AG08395 (cell line): ENCODE results near the gene CLSTN2.

Experiments
- DNase-seq: peaks from one replicate; pipeline ENCODE4 v3.0.0; 2012; ENCODE audit warnings: mixed read lengths, low spot score

Gene CLSTN2

GRCh38 chr3:140344082-140344454, 409.1 kb downstream of the CLSTN2 start:
- no peak for DNase-seq

DNA sequence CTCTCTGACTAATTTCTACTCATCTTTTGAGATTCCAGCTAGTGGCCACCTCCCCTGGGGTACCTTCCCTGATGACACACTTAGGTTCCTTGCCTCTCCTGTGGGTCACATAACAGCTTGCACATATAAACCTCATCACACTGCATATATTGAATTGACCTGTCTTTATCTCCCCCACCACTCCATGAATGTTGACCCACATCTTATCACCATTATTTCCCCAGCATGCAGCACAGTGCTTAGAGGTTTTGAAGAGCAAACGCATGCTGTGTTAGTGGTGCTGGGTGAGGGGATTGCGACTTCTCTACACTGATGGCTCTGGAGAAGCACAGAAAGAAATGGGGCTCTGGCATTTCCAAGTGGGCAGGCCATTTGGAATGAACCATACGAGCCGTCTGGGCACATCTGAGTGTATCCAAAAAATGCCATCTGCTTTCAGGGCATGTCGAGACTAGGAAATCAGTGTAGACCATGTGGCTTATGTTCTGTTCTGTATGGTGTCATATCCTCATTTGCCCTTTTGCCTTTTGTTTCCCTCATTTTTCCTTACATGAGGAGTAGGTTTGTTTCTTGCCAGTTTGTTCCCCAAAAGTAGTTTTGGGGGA, 409.7 kb downstream of the CLSTN2 start:
- DNase-seq = no peak

GRCh38 chr3:140347151-140347550, 412.2 kb downstream of the CLSTN2 start:
- DNase-seq = no peak

DNA sequence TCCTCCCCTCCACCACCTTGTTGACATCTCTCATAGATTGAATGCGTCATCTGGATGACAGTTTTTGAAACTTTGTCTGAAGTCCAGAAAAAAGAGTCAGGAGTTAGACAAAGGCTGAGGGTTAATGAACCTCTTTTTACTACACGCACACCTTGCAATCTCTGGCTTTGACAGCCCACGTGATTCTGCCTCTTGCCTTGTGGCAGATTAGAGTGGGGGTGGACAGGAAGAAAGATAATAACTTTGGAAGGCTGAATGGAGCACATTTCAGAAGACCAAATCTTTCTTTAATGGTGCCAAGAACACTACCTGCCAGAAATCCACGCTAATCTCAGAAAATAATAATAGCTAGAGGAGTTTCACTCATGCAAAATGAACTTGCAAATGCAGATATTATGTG, 415.0 kb downstream of the CLSTN2 start:
- no peak for DNase-seq

DNA sequence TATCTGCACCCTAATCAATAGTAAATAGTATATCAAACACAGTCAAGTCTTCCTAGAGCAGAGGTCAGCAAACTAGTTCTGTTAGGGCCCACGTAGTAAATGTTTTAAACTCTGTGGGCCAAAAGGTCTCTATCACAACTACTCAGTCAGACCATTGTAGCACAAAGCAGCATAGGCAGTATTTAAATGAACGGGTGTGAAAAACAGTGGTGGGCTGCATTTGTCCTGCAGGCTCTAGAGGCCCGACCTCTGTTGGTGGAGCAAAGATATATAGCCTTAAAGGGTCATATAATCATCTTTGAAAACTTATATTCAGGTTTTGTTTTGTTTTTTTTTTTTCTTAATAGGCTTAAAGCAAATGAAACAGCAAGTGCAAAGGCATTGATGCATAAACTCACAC, 416.5 kb downstream of the CLSTN2 start:
- DNase-seq = no peak

- DNase-seq = no peak
Measured at GRCh38 chr3:140355481-140355880, 420.5 kb downstream of the CLSTN2 start.

GRCh38 chr3:140358686-140359085, 423.7 kb downstream of the CLSTN2 start:
- DNase-seq = no peak

- DNase-seq = no peak
Measured at GRCh38 chr3:140359233-140359995, 424.4 kb downstream of the CLSTN2 start.

DNA sequence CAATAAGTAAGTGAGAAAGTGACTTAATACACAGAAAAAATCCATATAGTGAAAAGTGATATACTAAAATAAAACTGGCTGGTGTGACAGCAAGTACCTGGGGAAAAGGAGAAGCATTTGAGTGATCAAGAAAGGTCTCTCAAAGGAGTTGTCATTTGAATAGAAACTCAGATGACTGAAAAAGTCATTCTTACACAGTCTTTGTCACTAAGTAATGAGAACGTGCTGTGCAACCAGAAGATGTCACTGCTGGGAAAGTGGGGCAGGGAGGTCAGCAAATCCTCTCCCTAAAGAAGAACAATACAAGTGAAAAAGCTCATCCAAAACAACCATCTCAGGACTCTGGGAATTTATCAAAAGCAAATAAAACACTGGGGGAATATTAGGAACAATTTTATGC, 425.3 kb downstream of the CLSTN2 start:
- no peak for DNase-seq

DNA sequence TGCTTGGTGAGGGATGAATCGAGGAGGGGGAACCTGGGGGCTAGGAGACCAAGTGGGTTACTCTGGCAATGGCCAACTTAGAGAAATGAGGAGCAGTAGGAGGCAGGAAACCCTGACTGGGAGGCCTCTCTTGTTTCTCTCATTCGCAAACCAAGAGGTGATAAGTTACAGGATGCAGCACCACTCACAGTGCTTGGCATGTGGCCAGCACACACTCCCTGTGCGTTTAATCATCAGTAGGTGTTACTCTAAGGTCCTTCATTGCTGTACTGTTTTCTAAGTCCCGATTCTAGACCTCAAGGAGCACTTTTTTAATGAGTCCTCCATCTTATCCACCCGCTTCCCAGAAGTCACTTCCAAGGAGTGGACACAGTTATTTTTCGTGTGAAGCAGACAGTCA, 428.8 kb downstream of the CLSTN2 start:
- no peak for DNase-seq

- DNase-seq = no peak
Measured at GRCh38 chr3:140365872-140366697, 431.1 kb downstream of the CLSTN2 start.

DNA sequence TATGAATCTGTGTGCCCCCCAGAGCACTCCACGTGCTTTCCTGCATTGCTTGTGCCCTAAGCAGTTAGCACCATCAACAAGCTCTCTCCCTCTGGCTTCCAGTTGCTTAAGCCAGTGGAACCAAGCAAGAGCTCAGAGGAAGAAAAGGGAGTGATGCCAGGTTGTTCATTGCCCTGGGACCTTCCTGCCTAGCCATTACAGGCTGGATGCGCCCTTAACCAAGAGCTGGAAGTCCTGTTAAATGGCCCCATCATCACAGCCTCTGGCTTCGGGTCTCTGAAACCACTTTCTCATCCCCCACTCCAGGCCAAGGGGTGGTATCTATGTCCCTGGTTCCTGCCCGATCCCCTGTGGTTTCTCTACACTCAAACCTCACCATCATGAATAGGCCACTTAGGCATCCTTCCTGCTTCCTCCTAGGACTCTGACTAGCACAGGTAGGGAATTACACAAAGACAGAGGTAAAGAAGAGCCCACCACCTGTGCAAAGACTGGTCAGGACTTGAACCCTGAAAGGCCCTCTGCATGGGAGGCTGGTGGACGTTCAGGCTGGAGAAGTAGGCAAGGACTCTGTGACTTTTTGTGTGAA, 433.3 kb downstream of the CLSTN2 start:
- DNase-seq = no peak

DNA sequence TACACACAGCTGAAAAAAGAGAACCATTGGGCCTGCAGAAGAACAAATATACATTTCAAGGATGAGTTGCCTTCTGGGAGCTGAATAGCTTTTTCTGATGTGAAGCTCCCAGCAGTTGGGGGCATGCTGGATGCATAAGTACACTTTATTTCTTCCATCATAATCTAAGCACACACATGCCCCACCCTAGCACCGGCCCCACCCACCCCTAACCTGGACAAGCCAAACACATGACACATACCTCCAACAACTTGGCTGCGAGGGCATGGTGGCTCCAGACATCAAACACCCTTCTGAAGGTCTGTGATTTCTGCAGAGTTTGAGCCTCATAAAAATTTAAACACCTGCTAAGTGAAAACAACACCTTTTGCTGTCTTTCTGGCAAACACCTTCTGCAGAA, 435.7 kb downstream of the CLSTN2 start:
- no peak for DNase-seq

GRCh38 chr3:140373234-140373633, 438.2 kb downstream of the CLSTN2 start:
- DNase-seq = no peak

- no peak for DNase-seq
Measured at GRCh38 chr3:140375002-140375401, 440.0 kb downstream of the CLSTN2 start.

- DNase-seq = no peak
Measured at GRCh38 chr3:140376136-140376889, 441.3 kb downstream of the CLSTN2 start.

DNA sequence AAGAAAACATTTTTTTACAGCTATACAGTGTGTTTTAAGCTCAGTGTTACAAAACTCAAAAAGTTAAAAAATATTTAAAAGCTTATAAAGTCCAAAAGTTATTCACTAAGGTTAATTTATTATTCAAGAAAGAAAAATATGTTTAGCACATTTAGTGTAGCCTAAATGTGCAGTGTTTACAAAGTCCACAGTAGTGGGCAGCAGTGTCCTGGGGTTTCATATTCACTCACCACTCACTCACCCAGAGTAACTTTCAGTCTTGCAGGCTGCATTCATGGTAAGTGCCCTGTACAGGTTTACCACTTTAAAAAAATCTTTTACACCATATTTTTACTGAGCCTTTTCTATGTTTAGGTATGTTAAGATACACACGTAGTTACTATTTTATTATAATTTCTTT, 442.7 kb downstream of the CLSTN2 start:
- DNase-seq = no peak

GRCh38 chr3:140378571-140379340, 443.8 kb downstream of the CLSTN2 start:
- DNase-seq = no peak

DNA sequence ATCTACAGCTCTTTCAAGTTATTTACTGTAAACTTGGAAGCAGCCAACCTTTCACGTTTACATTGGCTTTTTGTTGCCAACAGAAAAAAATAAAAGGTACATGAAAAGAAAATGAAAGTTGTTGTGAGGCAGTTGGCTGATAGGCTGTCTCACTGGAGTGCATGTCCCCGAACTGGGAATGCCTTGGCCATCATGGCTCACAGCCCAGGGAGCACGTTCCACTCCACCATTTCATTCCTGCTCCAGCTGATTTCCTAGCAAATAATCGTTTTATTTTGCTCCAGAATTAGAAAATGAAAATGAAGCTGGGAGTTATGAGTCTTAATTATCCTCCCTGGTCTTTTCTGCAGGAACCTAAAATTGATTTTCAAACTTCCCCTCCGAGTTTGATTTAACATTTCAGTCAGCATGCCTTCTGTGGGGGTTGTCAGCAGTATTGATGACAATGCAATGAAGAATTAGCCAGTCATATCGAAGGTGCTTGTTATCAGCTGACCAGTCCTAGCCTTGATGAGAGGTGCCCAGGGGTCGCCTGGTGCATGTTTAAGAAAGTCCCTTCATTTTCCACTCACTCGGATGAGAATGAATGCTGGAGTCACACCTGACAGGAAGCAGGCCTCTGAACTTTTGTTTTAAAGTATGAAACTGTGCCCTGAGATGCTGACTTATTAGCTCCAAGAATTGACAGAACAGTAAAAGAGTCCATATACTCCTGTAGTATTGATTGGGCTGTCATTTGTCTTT, 449.2 kb downstream of the CLSTN2 start:
- no peak for DNase-seq

DNA sequence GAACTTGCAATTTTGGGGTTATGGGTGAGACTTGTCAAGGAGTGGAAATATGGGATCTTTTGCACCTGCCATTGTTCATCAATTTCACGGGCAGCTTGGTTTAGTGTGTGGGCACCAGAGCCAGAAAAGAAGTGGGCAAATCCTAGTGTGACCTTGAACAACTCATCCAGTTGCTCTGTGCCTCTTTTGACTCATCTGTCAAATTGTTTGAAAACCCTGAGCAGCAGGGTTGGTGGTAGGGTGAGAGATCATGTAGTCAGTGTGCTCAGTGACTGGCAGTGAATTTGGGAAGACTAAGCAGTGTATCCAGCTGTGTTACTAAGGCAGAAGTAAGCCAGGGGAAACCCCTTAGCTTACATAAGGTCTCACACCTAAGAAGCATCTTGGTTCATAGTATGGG, 449.9 kb downstream of the CLSTN2 start:
- DNase-seq = no peak
